HFF-Myc (cell line): ENCODE data around the gene SLC36A1.

Experiments
- DNase-seq: peaks from one replicate; pipeline ENCODE4 v3.0.0-alpha.2; 2011; ENCODE audit warnings: low read depth; ENCODE audit errors: extremely low read depth
- H3K4me3 ChIP-seq: replicated peaks from 2 replicates; pipeline ENCODE4 v1.5.1; 2011; ENCODE audit warnings: low read depth, mild to moderate bottlenecking, control low read depth, low read length
- TF ChIP-seq, protein P1 (sequence below): IDR thresholded peaks from 2 replicates; pipeline ENCODE4 v1.5.1; 2012; ENCODE audit warnings: mild to moderate bottlenecking, low read depth, low read length, control low read depth; ENCODE audit errors: missing control alignments

The SLC36A1 gene

GRCh38 chr5:151492729-151493128 lies 45.3 kb downstream of the SLC36A1 start:
- no peak overlapping the region for H3K4me3 ChIP-seq
- no peak for DNase-seq
- TF ChIP-seq, protein P1, sequence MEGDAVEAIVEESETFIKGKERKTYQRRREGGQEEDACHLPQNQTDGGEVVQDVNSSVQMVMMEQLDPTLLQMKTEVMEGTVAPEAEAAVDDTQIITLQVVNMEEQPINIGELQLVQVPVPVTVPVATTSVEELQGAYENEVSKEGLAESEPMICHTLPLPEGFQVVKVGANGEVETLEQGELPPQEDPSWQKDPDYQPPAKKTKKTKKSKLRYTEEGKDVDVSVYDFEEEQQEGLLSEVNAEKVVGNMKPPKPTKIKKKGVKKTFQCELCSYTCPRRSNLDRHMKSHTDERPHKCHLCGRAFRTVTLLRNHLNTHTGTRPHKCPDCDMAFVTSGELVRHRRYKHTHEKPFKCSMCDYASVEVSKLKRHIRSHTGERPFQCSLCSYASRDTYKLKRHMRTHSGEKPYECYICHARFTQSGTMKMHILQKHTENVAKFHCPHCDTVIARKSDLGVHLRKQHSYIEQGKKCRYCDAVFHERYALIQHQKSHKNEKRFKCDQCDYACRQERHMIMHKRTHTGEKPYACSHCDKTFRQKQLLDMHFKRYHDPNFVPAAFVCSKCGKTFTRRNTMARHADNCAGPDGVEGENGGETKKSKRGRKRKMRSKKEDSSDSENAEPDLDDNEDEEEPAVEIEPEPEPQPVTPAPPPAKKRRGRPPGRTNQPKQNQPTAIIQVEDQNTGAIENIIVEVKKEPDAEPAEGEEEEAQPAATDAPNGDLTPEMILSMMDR, result no peak

GRCh38 chr5:151493665-151494064 lies 46.3 kb downstream of the SLC36A1 start:
- TF ChIP-seq, protein P1, result no peak
- no peak for DNase-seq
- H3K4me3 ChIP-seq, result no peak overlapping the region

DNA sequence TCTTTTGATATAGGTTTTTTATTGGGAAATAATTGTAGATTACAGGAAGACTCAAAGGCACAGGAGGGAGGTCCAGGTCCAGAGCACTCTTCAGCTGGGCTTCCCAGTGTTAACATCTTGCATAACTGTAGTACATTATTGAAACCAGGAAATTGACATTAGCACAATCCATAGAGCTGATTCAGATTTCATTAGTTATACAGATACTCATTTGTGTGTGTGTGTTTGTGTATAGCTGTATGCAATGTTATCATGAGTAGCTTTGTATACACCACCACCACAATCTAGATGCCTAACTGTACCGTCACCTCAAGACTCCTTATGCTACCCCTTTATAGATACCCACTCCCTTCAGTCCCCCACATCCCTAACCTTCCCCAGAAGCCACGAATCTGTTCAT lies 47.9 kb downstream of the SLC36A1 start:
- TF ChIP-seq, protein P1, result no peak
- no peak overlapping the region for H3K4me3 ChIP-seq
- no peak for DNase-seq

DNA sequence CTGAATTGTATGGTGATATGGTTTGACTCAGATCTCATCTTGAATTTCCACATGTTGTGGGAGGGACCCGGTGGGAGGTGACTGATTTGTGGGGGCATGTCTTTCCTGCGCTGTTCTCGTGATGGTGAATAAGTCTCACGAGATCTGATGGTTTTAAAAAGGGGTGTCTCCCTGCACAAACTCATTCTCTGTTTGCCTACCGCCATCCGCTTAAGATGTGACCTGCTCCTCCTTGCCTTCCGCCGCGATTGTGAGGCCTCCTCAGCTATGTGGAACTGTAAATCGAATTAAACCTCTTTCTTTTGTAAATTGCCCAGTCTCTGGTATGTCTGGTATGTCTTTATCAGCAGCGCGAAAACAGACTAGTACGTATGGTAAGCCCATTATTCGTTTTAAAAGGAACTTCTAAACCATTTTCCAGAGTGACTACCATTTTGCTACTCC lies 48.7 kb downstream of the SLC36A1 start:
- H3K4me3 ChIP-seq, result no peak overlapping the region
- no peak for DNase-seq
- TF ChIP-seq, protein P1, result no peak

GRCh38 chr5:151497391-151498002 lies 50.1 kb downstream of the SLC36A1 start:
- DNase-seq, result no peak
- TF ChIP-seq, protein P1, result no peak

GRCh38 chr5:151498395-151499155 lies 51.2 kb downstream of the SLC36A1 start:
- no peak for DNase-seq
- TF ChIP-seq, protein P1, result no peak
- H3K4me3 ChIP-seq, result no peak overlapping the region

More at GRCh38 chr5:151497391-151498002, 50.1 kb downstream of the SLC36A1 start:
- H3K4me3 ChIP-seq, result no peak overlapping the region
